GM10248 (cell line): Measurements from ENCODE around the gene DUSP28.
"Not testable (repeated sequence)": the region's sequence is repeated elsewhere in the genome, so short reads cannot be mapped to it uniquely, and the experiment has no call there.

ENCODE experiments used
- CTCF ChIA-PET: fragments of 300-600 bp; sonication (Branson Sonifier 250); formaldehyde crosslinking; extraction: SDS; loops from one replicate; lab custom pipeline; 2021; ENCODE audit warnings: antibody characterized with exemption; lab: Yijun Ruan, JAX
- POLR2A ChIA-PET: fragments of 350-650 bp; sonication (Branson Sonifier 250); formaldehyde crosslinking; extraction: SDS; loops from one replicate; lab custom pipeline; 2020; ENCODE audit warnings: antibody characterized with exemption; lab: Yijun Ruan, JAX
- DNase-seq: peaks from one replicate; pipeline ENCODE4 v3.0.0; 2012; ENCODE audit errors: extremely low spot score
- TF ChIP-seq, protein P1 (sequence below): IDR thresholded peaks from 2 replicates; pipeline ENCODE4 v1.5.1; 2012; ENCODE audit warnings: mild to moderate bottlenecking, low read depth; ENCODE audit errors: extremely low read depth, missing control alignments, control extremely low read depth

DUSP28 gene

DNA sequence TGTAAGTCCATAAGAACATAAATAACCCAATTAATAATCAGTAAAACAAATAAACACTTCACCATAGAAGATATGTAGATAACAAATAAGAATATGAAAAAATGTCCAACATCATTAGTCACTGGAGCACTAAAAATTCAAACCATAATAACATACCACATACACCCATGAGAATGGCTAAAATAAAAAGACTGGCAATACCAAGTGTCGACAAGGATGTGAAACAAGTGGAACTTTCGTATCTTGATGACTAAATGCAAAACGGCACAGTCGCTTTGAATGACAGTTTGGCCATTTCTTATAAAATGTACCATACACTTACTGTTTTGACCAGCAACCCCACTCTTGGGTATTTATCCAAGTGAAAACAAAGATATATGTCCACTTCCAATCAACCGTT lies 29.1 kb upstream of the DUSP28 start:
- CTCF ChIA-PET: interaction anchor here (4.2 kb wide), 1 partner anchor 17 kb away, joined by 14 read pairs; no protein-coding TSS in a partner anchor
- TF ChIP-seq, protein P1, sequence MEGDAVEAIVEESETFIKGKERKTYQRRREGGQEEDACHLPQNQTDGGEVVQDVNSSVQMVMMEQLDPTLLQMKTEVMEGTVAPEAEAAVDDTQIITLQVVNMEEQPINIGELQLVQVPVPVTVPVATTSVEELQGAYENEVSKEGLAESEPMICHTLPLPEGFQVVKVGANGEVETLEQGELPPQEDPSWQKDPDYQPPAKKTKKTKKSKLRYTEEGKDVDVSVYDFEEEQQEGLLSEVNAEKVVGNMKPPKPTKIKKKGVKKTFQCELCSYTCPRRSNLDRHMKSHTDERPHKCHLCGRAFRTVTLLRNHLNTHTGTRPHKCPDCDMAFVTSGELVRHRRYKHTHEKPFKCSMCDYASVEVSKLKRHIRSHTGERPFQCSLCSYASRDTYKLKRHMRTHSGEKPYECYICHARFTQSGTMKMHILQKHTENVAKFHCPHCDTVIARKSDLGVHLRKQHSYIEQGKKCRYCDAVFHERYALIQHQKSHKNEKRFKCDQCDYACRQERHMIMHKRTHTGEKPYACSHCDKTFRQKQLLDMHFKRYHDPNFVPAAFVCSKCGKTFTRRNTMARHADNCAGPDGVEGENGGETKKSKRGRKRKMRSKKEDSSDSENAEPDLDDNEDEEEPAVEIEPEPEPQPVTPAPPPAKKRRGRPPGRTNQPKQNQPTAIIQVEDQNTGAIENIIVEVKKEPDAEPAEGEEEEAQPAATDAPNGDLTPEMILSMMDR: no peak
- no peak for DNase-seq
- POLR2A ChIA-PET: no interaction called here

DNA sequence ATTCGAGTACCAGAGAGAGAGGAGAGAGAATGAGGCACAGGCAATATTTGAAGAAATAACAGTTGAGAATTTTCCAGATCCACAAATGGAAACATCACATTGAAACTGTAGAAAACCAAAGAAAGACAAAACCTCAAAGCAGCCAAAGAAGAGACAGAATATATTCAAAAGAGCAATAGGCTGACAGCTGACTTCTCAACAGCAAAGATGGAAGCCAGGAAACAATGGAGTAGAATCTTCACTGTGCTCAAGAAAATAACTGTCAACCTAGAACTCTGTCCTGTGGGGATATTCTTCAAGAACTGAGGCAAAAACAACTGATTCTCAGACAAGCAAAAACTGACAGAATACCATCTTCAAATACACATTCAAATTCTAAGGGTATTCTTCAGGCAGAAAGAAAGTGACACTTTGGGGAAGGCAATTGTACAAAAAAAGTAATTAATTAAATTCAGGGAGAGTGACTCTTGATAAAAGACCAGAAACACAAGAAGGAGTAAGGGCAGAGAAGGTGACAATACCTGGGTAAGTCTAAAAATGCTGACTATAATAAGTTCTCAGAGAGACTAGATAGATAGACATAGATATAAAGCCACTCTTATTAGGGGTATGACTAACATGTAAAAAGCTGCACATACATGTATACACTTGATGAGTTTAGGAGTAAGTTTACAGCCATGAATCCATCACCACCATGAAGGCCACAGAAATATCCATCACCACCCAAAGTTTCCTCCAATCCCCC lies 28.0 kb upstream of the DUSP28 start:
- DNase-seq: no peak
- POLR2A ChIA-PET: no interaction called here
- TF ChIP-seq, protein P1: no peak
- CTCF ChIA-PET: interaction anchor here (1.3 to 4.2 kb wide), 2 partner anchors 18 to 33 kb away, joined by 5 to 14 read pairs; no protein-coding TSS in a partner anchor

DNA sequence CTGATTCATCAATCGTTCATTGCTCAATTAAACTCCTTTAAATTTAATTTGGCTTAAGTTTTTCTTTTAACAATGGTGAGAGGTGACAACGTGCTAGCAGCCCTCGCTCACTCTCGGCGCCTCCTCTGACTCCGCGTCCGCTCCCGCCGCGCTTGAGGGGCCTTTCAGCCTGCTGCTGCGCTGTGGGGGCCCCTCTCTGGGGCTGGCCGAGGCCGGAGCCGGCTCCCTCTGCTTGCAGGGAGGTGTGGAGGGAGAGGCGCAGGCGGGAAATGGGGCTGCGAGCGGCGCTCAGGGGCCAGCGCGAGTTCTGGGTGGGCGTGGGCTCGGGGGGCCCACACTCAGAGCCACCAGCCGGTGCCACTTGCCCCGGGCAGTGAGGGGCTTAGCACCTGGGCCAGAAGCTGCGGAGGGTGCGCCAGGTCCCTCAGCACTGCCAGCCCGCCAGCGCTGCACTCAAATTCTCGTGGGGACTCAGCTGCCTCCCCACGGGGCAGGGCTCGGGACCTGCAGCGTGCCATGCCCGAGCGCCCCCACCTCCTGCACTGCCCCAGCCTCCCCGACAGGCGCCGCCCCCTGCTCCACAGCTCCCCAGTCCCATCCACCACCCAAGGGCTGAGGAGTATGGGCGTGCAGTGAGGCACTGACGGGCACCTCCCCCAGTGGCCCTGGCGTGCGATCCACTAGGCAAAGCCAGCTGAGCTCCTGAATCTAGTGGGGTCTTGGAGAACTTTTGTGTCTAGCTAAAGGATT lies 22.0 kb upstream of the DUSP28 start:
- POLR2A ChIA-PET: no interaction called here
- TF ChIP-seq, protein P1: no peak
- DNase-seq: no peak
- CTCF ChIA-PET: interaction anchor here (2.4 kb wide), 1 partner anchor 24 kb away, joined by 7 read pairs; no protein-coding TSS in a partner anchor

DNA sequence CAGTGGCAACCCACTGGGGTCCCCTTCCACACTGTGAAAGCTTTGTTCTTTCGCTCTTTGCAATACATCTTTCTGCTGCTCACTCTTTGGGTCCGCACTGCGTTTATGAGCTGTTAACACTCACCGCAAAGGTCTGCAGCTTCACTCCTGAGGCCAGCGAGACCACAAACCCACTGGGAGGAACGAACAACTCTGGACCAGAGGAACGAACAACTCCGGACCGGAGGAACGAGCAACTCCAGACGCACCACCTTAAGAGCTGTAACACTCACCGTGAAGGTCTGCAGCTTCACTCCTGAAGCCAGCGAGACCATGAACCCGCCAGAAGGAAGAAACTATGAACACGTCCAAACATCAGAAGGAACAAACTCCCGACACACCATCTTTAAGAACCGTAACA lies 21.1 kb upstream of the DUSP28 start:
- CTCF ChIA-PET: interaction anchor here (0.9 to 2.4 kb wide), 2 partner anchors 25 to 26 kb away, joined by 3 to 7 read pairs; no protein-coding TSS in a partner anchor
- POLR2A ChIA-PET, DNase-seq: not testable (repeated sequence)

DNA sequence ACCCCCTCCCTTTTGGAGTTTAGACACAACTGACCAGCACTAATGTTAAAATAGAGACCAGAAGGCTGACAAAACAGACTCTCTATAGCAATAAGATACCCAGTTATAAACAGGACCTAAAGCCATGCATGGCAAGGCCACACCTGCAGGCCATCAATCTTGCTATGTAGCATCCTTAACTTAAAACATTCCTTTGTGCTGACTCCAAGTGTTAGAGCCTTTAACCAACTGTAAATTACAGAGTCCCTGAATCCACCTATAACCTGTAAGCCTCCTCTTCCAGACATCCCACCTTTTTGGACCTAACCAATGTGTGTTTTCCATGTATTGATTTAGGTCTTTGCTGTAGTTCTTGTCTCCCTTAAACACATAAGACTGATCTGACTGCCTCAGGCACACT lies 20.3 kb upstream of the DUSP28 start:
- CTCF ChIA-PET: interaction anchor here (2.4 kb wide), 1 partner anchor 26 kb away, joined by 7 read pairs; no protein-coding TSS in a partner anchor
- no peak for DNase-seq
- POLR2A ChIA-PET: no interaction called here
- TF ChIP-seq, protein P1: no peak

DNA sequence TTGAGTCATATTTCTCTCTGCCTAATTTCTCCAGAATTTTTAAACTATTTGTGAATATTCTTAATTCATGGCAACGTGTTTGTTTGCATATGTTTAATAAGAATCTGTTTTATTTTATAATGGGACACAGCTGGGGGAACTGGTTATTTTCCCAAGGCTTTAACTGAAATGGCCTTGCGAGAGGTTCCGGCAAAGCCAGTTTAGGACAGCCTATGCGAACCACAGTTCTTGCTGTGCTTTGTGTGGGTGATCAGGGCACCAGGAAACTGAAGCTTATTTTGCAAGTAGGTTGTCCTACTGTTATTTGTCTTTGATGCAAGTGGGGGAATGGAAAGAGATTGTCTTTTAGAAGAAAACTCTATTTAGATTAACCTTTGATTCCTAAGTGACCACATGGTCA lies 8.9 kb upstream of the DUSP28 start:
- ChIA-PET CTCF (interaction anchor here (0.9 to 3.0 kb wide), 3 partner anchors 15 to 68 kb away, joined by 3 to 15 read pairs (median 13); no protein-coding TSS in a partner anchor), POLR2A (interaction anchor here (0.6 kb wide), 1 partner anchor 15 kb away, joined by 3 read pairs; no protein-coding TSS in a partner anchor)
- no peak for DNase-seq
- TF ChIP-seq, protein P1: no peak

DNA sequence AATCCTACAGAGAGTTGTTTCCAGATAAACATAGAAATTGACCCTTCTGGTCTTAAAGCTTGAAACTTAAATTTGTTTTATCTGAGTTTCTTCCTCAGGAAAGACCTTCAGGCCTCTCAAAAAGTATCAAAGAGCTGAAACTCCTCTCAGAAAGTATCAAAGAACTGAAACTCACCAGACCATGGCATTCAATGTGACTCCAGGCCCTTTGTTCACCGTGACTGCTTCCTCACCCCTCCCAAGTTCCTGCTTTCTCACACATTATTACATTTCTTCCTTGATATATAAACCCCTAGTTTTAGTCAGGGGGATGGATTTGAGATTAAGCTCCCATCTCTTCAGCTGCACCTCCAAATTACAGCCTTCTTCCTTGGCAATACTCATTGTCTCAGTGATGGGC lies 8.3 kb upstream of the DUSP28 start:
- POLR2A ChIA-PET: no interaction called here
- TF ChIP-seq, protein P1: no peak
- no peak for DNase-seq
- CTCF ChIA-PET: interaction anchor here (2.2 to 3.0 kb wide), 2 partner anchors 14 to 38 kb away, joined by 13 to 15 read pairs; no protein-coding TSS in a partner anchor
